ENCODE measurements around the gene GRM1.

The GRM1 gene

GRCh38 chr6:146444189-146444588 lies 415.3 kb downstream of the GRM1 start:
- H4K20me1 ChIP-seq (ENCODE audit: insufficient read depth, low read length) = no peaks in the 10 kb centered on the region
- no peak overlapping the region for H3K27ac ChIP-seq (ENCODE audit: low read depth, low read length, poor library complexity, severe bottlenecking)
- H3K36me3 ChIP-seq (ENCODE audit: insufficient read depth, low read length) = no peaks in the 10 kb centered on the region
- H3K9me3 ChIP-seq (ENCODE audit: low read length) = no peaks in the 10 kb centered on the region
- H3K79me2 ChIP-seq (ENCODE audit: insufficient read depth, low read length) = no peaks in the 10 kb centered on the region
- H3K9ac ChIP-seq (ENCODE audit: low read length) = no peak overlapping the region
- H3K4me3 ChIP-seq (ENCODE audit: low read depth, low read length, poor library complexity, severe bottlenecking) = no peak overlapping the region
- no peaks in the 10 kb centered on the region for H3K9me2 ChIP-seq (ENCODE audit: low read depth, low read length)
- H3K4me1 ChIP-seq (ENCODE audit: insufficient read depth, low read length, severe bottlenecking) = no peaks in the 10 kb centered on the region
- TF ChIP-seq CTCF (IDR thresholded peaks at IDR 0.05; ENCODE audit: low read length) (no peak), EZH2 (IDR thresholded peaks at IDR 0.05; ENCODE audit: borderline replicate concordance, low read length) (no peak)
- H3K27me3 ChIP-seq (ENCODE audit: insufficient read depth, low read length) = no peaks in the 10 kb centered on the region
- H3K4me2 ChIP-seq (ENCODE audit: low read length) = no peak overlapping the region
- H2AFZ ChIP-seq (ENCODE audit: low read length) = no peak overlapping the region
- H3F3A ChIP-seq (ENCODE audit: insufficient read depth, low read length) = no peaks in the 10 kb centered on the region

GRCh38 chr6:146445233-146445632 lies 416.4 kb downstream of the GRM1 start:
- Histone ChIP-seq H3K27me3 (ENCODE audit: insufficient read depth, low read length) (no peaks in the 10 kb centered on the region), H3K4me2 (ENCODE audit: low read length) (no peak overlapping the region), H3K9me2 (ENCODE audit: low read depth, low read length) (no peaks in the 10 kb centered on the region), H3K36me3 (ENCODE audit: insufficient read depth, low read length) (no peaks in the 10 kb centered on the region), H3K9me3 (ENCODE audit: low read length) (no peaks in the 10 kb centered on the region), H4K20me1 (ENCODE audit: insufficient read depth, low read length) (no peaks in the 10 kb centered on the region), H3K4me1 (ENCODE audit: insufficient read depth, low read length, severe bottlenecking) (no peaks in the 10 kb centered on the region), H3K79me2 (ENCODE audit: insufficient read depth, low read length) (no peaks in the 10 kb centered on the region), H3F3A (ENCODE audit: insufficient read depth, low read length) (no peaks in the 10 kb centered on the region), H3K4me3 (ENCODE audit: low read depth, low read length, poor library complexity, severe bottlenecking) (no peak overlapping the region), H2AFZ (ENCODE audit: low read length) (no peak overlapping the region), H3K27ac (ENCODE audit: low read depth, low read length, poor library complexity, severe bottlenecking) (no peak overlapping the region), H3K9ac (ENCODE audit: low read length) (no peak overlapping the region)
- TF ChIP-seq CTCF (IDR thresholded peaks at IDR 0.05; ENCODE audit: low read length) = no peak
- TF ChIP-seq EZH2 (IDR thresholded peaks at IDR 0.05; ENCODE audit: borderline replicate concordance, low read length) = no peak

GRCh38 chr6:146456886-146457285 lies 428.0 kb downstream of the GRM1 start:
- TF ChIP-seq EZH2 (IDR thresholded peaks at IDR 0.05; ENCODE audit: borderline replicate concordance, low read length) = no peak
- TF ChIP-seq CTCF (IDR thresholded peaks at IDR 0.05; ENCODE audit: low read length) = no peak
- no peaks in the 10 kb centered on the region for H3F3A ChIP-seq (ENCODE audit: insufficient read depth, low read length)
- no peaks in the 10 kb centered on the region for H3K9me2 ChIP-seq (ENCODE audit: low read depth, low read length)
- H3K9me3 ChIP-seq (ENCODE audit: low read length) = no peaks in the 10 kb centered on the region
- H3K4me2 ChIP-seq (ENCODE audit: low read length) = no peak overlapping the region
- no peak overlapping the region for H2AFZ ChIP-seq (ENCODE audit: low read length)
- no peak overlapping the region for H3K27ac ChIP-seq (ENCODE audit: low read depth, low read length, poor library complexity, severe bottlenecking)
- H3K4me1 ChIP-seq (ENCODE audit: insufficient read depth, low read length, severe bottlenecking) = no peaks in the 10 kb centered on the region
- no peak overlapping the region for H3K4me3 ChIP-seq (ENCODE audit: low read depth, low read length, poor library complexity, severe bottlenecking)
- H3K27me3 ChIP-seq (ENCODE audit: insufficient read depth, low read length) = no peaks in the 10 kb centered on the region
- no peaks in the 10 kb centered on the region for H3K36me3 ChIP-seq (ENCODE audit: insufficient read depth, low read length)
- no peaks in the 10 kb centered on the region for H3K79me2 ChIP-seq (ENCODE audit: insufficient read depth, low read length)
- no peaks in the 10 kb centered on the region for H4K20me1 ChIP-seq (ENCODE audit: insufficient read depth, low read length)
- no peak overlapping the region for H3K9ac ChIP-seq (ENCODE audit: low read length)
